Measurements from ENCODE around the gene RASA3. TPM values are rescaled to one million over a fixed set of nuclear protein-coding genes. Genes with fewer than 3 reads are reported as not detected.

Gene RASA3
- total and polyA plus RNA-seq, 10 of the 15 experiments (the other 5 are each of a cell fraction or from before 2014, with no cell fraction given), result 0.79 to 33.9 (median 17.6) TPM

- peaks cover 0 to 2% of the 10 kb centered on the region in 2 experiments; a peak in 3 of 4 replicates for H3K27me3 ChIP-seq (replicated peaks in 1 of 2; ENCODE audit: control insufficient read depth in 2 of 2, insufficient read depth in 2 of 2, low read length in 1 of 2)
- no peaks in the 10 kb centered on the region for H4K20me1 ChIP-seq (ENCODE audit: control insufficient read depth, insufficient read depth)
- H3K27ac ChIP-seq (ENCODE audit: control insufficient read depth, insufficient read depth), result no peak overlapping the region
- no peak overlapping the region for H3K9ac ChIP-seq (ENCODE audit: control insufficient read depth, insufficient read depth, low read length)
- intact Hi-C loops (cut with micrococcal nuclease; ENCODE audit: unreplicated experiment) (no loop called here), in situ Hi-C loops (cut with MboI) (no loop called here)
- H3K36me3 ChIP-seq (ENCODE audit: control insufficient read depth in 2 of 2, insufficient read depth in 2 of 2, low read length in 1 of 2), result no peaks in the 10 kb centered on the region
- SMC1A ChIA-PET (ENCODE audit: uncharacterized antibody, unreplicated experiment), result no interaction called here
- DNase-seq (ENCODE audit: low read depth, low spot score) (no peak), ATAC-seq (no peak), FAIRE-seq (no peak)
- RAD21 ChIA-PET (ENCODE audit: unreplicated experiment), result no interaction called here
- BruUV-seq (replicated peaks), result no TSS peak
- peaks cover 16% of the 10 kb centered on the region for H3K4me1 ChIP-seq (ENCODE audit: control insufficient read depth, insufficient read depth, low read length)
- POLR2A ChIA-PET, result no interaction called here
- 69% methylated on average over 36 of the region's 38 CpGs for WGBS (ENCODE audit: insufficient coverage, insufficient replicate concordance, low lambda C conversion rate, missing lambda C conversion rate)
- no peaks in the 10 kb centered on the region for H3K79me2 ChIP-seq (ENCODE audit: control insufficient read depth, insufficient read depth, low read length)
- H3K9me3 ChIP-seq (replicated peaks; ENCODE audit: control insufficient read depth, insufficient read depth, low read length), result no peaks in the 10 kb centered on the region; the same call in 2 of the 3 replicates
- H3K4me3 ChIP-seq, result no peak overlapping the region
- no peak overlapping the region for H2AFZ ChIP-seq (ENCODE audit: control insufficient read depth, low read depth, low read length)
- CTCF ChIA-PET, result no interaction called here
- H3K4me2 ChIP-seq (ENCODE audit: control insufficient read depth, insufficient read depth), result no peak overlapping the region
- TF ChIP-seq ZNF687 (IDR thresholded peaks at IDR 0.05), result no peak
- TF ChIP-seq SKIL (IDR thresholded peaks at IDR 0.05; ENCODE audit: low read depth, poor library complexity, severe bottlenecking), result no peak
- TF ChIP-seq ZNF622 (IDR thresholded peaks at IDR 0.05), result no peak
- TF ChIP-seq TBL1XR1 (IDR thresholded peaks at IDR 0.05; ENCODE audit: low read depth, low read length), result no peak
- no peak for TF ChIP-seq ZNF592 (IDR thresholded peaks at IDR 0.05)
- TF ChIP-seq ZNF274 (IDR thresholded peaks at IDR 0.05; ENCODE audit: insufficient read depth, insufficient read length), result no peak
- TF ChIP-seq DPF2 (IDR thresholded peaks at IDR 0.05), result no peak
- no peak for TF ChIP-seq SP1 (IDR thresholded peaks at IDR 0.05; ENCODE audit: low read depth, low read length)
- no peak for TF ChIP-seq ZNF217 (IDR thresholded peaks at IDR 0.05)
- TF ChIP-seq CBFB (IDR thresholded peaks at IDR 0.05; ENCODE audit: low read depth), result no peak
These were observed 202.5 kb downstream of the RASA3 start for GRCh38 chr13:113929628-113930615.

Data from GM12878 (cell line).